Trophoblast cell (in vitro differentiated cells and primary cell): ENCODE measurements around the gene TLNRD1.
"Not testable (repeated sequence)": the region's sequence is repeated elsewhere in the genome, so short reads cannot be mapped to it uniquely, and the experiment has no call there.

Experiments used
- DNase-seq, 2 donors: peaks; one replicate each; pipeline ENCODE4 v3.0.0-alpha.2; 2016
- H2AFZ ChIP-seq: 2 replicates; pipeline ENCODE4 v1.6.1; 2013; ENCODE audit warnings: low read length, moderate library complexity, mild to moderate bottlenecking; ENCODE audit not compliant: insufficient read depth, poor library complexity
- H2AK5ac ChIP-seq: 2 replicates; pipeline ENCODE4 v1.6.1; 2013; ENCODE audit warnings: mild to moderate bottlenecking, low read length
- H2BK120ac ChIP-seq: 2 replicates; pipeline ENCODE4 v1.6.1; 2013; ENCODE audit warnings: low read length, mild to moderate bottlenecking, moderate library complexity; ENCODE audit not compliant: insufficient read depth, poor library complexity
- H2BK12ac ChIP-seq: 2 replicates; pipeline ENCODE4 v1.6.1; 2013; ENCODE audit warnings: mild to moderate bottlenecking, low read length, moderate library complexity
- H2BK5ac ChIP-seq: 2 replicates; pipeline ENCODE4 v1.6.1; 2013; ENCODE audit warnings: low read length, low read depth, moderate library complexity, mild to moderate bottlenecking; ENCODE audit not compliant: poor library complexity
- H3K14ac ChIP-seq: 2 replicates; pipeline ENCODE4 v1.6.1; 2013; ENCODE audit warnings: mild to moderate bottlenecking, low read length
- H3K18ac ChIP-seq: 2 replicates; pipeline ENCODE4 v1.6.1; 2013; ENCODE audit warnings: mild to moderate bottlenecking, low read length
- H3K23ac ChIP-seq: 2 replicates; pipeline ENCODE4 v1.6.1; 2013; ENCODE audit warnings: low read length
- H3K27ac ChIP-seq: 2 replicates; pipeline ENCODE4 v1.5.1; 2013; ENCODE audit warnings: low read depth, mild to moderate bottlenecking, inconsistent platforms, low read length, moderate library complexity
- H3K27me3 ChIP-seq: 2 replicates; pipeline ENCODE4 v1.6.1; 2013; ENCODE audit warnings: inconsistent platforms, mild to moderate bottlenecking, low read length, moderate library complexity; ENCODE audit not compliant: insufficient read depth
- H3K36me3 ChIP-seq, 2 experiments: 1 replicate in 1 of 2; 2 replicates in 1 of 2; pipeline ENCODE4 v1.6.1; 2013; ENCODE audit warnings: low read length in 2 of 2, mild to moderate bottlenecking in 2 of 2, moderate library complexity in 1 of 2; ENCODE audit not compliant: insufficient read depth in 2 of 2, control insufficient read depth in 1 of 2
- H3K4ac ChIP-seq: 2 replicates; pipeline ENCODE4 v1.6.1; 2013; ENCODE audit warnings: low read depth, mild to moderate bottlenecking, low read length, moderate library complexity
- H3K4me1 ChIP-seq, 2 experiments: 1 replicate in 1 of 2; 2 replicates in 1 of 2; pipeline ENCODE4 v1.6.1; 2013; ENCODE audit warnings: low read length in 2 of 2, mild to moderate bottlenecking in 2 of 2, moderate library complexity in 1 of 2; ENCODE audit not compliant: insufficient read depth in 2 of 2, control insufficient read depth in 1 of 2
- H3K4me2 ChIP-seq: 2 replicates; pipeline ENCODE4 v1.6.1; 2013; ENCODE audit warnings: inconsistent platforms, mild to moderate bottlenecking, low read length, moderate library complexity
- H3K4me3 ChIP-seq: 2 replicates; pipeline ENCODE4 v1.5.1; 2013; ENCODE audit warnings: mild to moderate bottlenecking, low read depth, low read length, inconsistent platforms
- H3K79me1 ChIP-seq: one replicate; pipeline ENCODE4 v1.6.1; 2013; ENCODE audit warnings: low read length
- H3K79me2 ChIP-seq: 2 replicates; pipeline ENCODE4 v1.6.1; 2013; ENCODE audit warnings: low read length, mild to moderate bottlenecking; ENCODE audit not compliant: control insufficient read depth, insufficient read depth, poor library complexity
- H3K9ac ChIP-seq: 2 replicates; pipeline ENCODE4 v1.6.1; 2013; ENCODE audit warnings: mild to moderate bottlenecking, low read length
- H3K9me3 ChIP-seq: 2 replicates; pipeline ENCODE4 v1.6.1; 2013; ENCODE audit warnings: low read depth, mild to moderate bottlenecking, control low read depth, inconsistent platforms, low read length; ENCODE audit not compliant: insufficient read depth
- H4K12ac ChIP-seq: 2 replicates; pipeline ENCODE4 v1.6.1; 2013; ENCODE audit warnings: low read depth, mild to moderate bottlenecking, low read length, moderate library complexity
- H4K8ac ChIP-seq: 2 replicates; pipeline ENCODE4 v1.6.1; 2013; ENCODE audit warnings: low read depth, mild to moderate bottlenecking, low read length, moderate library complexity
- H4K91ac ChIP-seq: one replicate; pipeline ENCODE4 v1.6.1; 2013; ENCODE audit warnings: low read depth, mild to moderate bottlenecking, low read length, moderate library complexity
- WGBS: extraction: QIAGEN DNeasy Blood & Tissue Kit; methylation state at CpG from one replicate; pipeline ENCODE4 v1.1.7; 2013; ENCODE audit warnings: missing lambda C conversion rate; ENCODE audit not compliant: insufficient read length, insufficient coverage; ENCODE audit errors: extremely low coverage; 5-methylcytosine and 5-hydroxymethylcytosine counted together

TLNRD1 gene

GRCh38 chr15:80955571-80956452, 44.9 kb upstream of the TLNRD1 start:
- H3K4me1 ChIP-seq = peaks cover 29 to 33% of the 10 kb centered on the region in 2 experiments
- not testable (repeated sequence) for H4K8ac ChIP-seq
- no CpG with 5 or more reads among the region's 19 CpGs for WGBS

DNA sequence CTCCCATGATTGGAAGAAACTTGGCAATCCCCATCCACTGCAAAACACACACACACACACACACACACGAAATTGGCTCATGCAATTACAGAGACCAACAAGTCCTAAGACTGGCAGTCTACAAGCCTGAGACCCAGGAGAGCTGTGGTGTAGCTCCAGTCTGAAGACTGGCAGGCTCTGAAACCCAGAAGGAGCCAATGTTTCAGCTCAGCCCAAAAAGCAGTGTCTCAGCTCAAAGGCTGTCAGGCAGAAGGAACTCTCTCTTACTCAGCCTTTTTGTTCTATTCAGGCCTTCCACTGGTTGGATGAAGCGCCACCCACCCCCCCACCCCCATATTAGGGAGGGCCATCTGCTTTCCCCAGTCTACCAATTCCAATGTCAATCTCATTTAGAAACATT, 43.2 kb upstream of the TLNRD1 start:
- H3K79me2 ChIP-seq = no peaks in the 10 kb centered on the region
- no peak overlapping the region for H4K12ac ChIP-seq
- H4K91ac ChIP-seq = no peak overlapping the region
- H3K4me3 ChIP-seq = no peak overlapping the region
- H3K23ac ChIP-seq = no peak overlapping the region
- no peak overlapping the region for H3K18ac ChIP-seq
- H3K4me2 ChIP-seq = no peak overlapping the region
- no peak overlapping the region for H3K14ac ChIP-seq
- no peak for DNase-seq
- no peak overlapping the region for H4K8ac ChIP-seq
- H2BK5ac ChIP-seq = no peak overlapping the region
- H2BK12ac ChIP-seq = no peak overlapping the region
- H3K36me3 ChIP-seq = peaks cover 4 to 7% of the 10 kb centered on the region in 2 experiments
- H3K4ac ChIP-seq = no peak overlapping the region
- H3K9me3 ChIP-seq = peaks cover 3% of the 10 kb centered on the region
- H3K79me1 ChIP-seq = peaks cover 4% of the 10 kb centered on the region
- no peak overlapping the region for H3K9ac ChIP-seq
- H2AFZ ChIP-seq = no peak overlapping the region
- H3K27me3 ChIP-seq = no peaks in the 10 kb centered on the region
- peaks cover 25 to 29% of the 10 kb centered on the region in 2 experiments for H3K4me1 ChIP-seq
- no peak overlapping the region for H3K27ac ChIP-seq
- WGBS = no CpG with 5 or more reads among the region's 2 CpGs
- H2AK5ac ChIP-seq = no peak overlapping the region
- no peak overlapping the region for H2BK120ac ChIP-seq

More at GRCh38 chr15:80955571-80956452, 44.9 kb upstream of the TLNRD1 start:
- not testable (repeated sequence) for H2BK120ac ChIP-seq, H3K4ac ChIP-seq, H2BK12ac ChIP-seq, H3K18ac ChIP-seq, H3K27ac ChIP-seq, H3K23ac ChIP-seq, H2BK5ac ChIP-seq, H2AFZ ChIP-seq, H3K4me3 ChIP-seq, H3K79me2 ChIP-seq, H3K14ac ChIP-seq, H4K91ac ChIP-seq, H3K9ac ChIP-seq, H3K4me2 ChIP-seq, H3K27me3 ChIP-seq, H3K79me1 ChIP-seq, H3K9me3 ChIP-seq, H2AK5ac ChIP-seq, H3K36me3 ChIP-seq, H4K12ac ChIP-seq
- peak; percentile 93 for DNase-seq

- Histone ChIP-seq H3K9ac (no peak overlapping the region), H3K36me3 (peaks cover 4% of the 10 kb centered on the region in 2 experiments), H3K4me3 (no peak overlapping the region), H3K23ac (no peak overlapping the region), H2AK5ac (no peak overlapping the region), H4K91ac (no peak overlapping the region), H2BK12ac (no peak overlapping the region), H2BK5ac (no peak overlapping the region), H2AFZ (no peak overlapping the region), H2BK120ac (no peak overlapping the region), H4K8ac (no peak overlapping the region), H3K9me3 (peaks cover 3% of the 10 kb centered on the region), H3K14ac (no peak overlapping the region), H3K4me2 (no peak overlapping the region), H3K79me1 (peaks cover 4% of the 10 kb centered on the region), H3K27ac (no peak overlapping the region), H4K12ac (no peak overlapping the region), H3K4me1 (peaks cover 23 to 26% of the 10 kb centered on the region in 2 experiments), H3K79me2 (no peaks in the 10 kb centered on the region), H3K4ac (no peak overlapping the region), H3K18ac (no peak overlapping the region), H3K27me3 (no peaks in the 10 kb centered on the region)
- peak in 1 of 2 donors; percentile 7 for DNase-seq
- WGBS = no CpG with 5 or more reads among the region's 2 CpGs
These were observed 42.7 kb upstream of the TLNRD1 start for GRCh38 chr15:80957976-80958375.

DNA sequence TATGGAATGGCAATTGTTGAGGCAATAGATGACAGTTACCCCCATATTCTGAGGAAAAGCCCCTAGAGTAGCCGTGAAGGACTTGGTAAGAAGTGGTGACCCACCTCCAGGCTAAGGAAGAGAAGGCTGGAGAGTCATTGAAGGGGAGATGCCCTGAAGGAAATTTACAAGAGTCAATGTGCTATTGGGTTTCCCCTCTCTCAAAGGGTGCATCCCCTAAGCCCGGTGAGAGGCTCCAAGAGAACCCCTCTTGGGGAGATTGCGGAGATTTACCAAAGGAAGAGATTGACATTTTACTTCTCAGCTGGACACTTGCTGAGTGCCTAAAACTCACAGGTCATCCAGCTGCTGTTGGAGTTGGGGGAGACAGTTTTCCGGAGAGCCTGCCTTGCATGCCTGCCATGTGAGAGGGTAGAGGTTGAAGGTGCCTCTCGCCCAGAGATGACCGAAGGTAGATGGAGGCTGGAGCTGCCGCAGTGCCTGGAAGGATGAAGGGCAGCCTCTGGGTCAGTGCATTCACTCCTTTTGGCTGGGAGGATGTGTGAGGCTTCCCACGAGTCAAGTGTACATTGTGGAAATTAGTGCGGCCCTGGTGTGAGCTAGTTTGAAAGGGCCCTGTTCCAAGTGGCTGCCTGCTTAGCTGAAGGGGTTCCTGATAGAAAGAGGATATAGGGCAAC, 41.8 kb upstream of the TLNRD1 start:
- no peak overlapping the region for H4K8ac ChIP-seq
- no peak overlapping the region for H3K4me3 ChIP-seq
- H3K4ac ChIP-seq = no peak overlapping the region
- H2AFZ ChIP-seq = no peak overlapping the region
- peaks cover 1% of the 10 kb centered on the region for H3K79me1 ChIP-seq
- H2AK5ac ChIP-seq = peak overlapping the region; percentile 69
- no peak for DNase-seq
- WGBS = no CpG with 5 or more reads among the region's 9 CpGs
- H3K27me3 ChIP-seq = no peaks in the 10 kb centered on the region
- H2BK120ac ChIP-seq = no peak overlapping the region
- peaks cover 13 to 16% of the 10 kb centered on the region in 2 experiments for H3K4me1 ChIP-seq
- no peak overlapping the region for H3K4me2 ChIP-seq
- H2BK12ac ChIP-seq = no peak overlapping the region
- no peak overlapping the region for H3K14ac ChIP-seq
- no peak overlapping the region for H3K9ac ChIP-seq
- H3K23ac ChIP-seq = no peak overlapping the region
- H3K18ac ChIP-seq = no peak overlapping the region
- H4K91ac ChIP-seq = no peak overlapping the region
- no peak overlapping the region for H4K12ac ChIP-seq
- no peak overlapping the region for H3K27ac ChIP-seq
- peaks cover 3% of the 10 kb centered on the region for H3K9me3 ChIP-seq
- H2BK5ac ChIP-seq = no peak overlapping the region
- H3K79me2 ChIP-seq = no peaks in the 10 kb centered on the region
- peaks cover 0 to 4% of the 10 kb centered on the region in 2 experiments for H3K36me3 ChIP-seq
